Measurements from ENCODE around the gene RAB11FIP3. TPM values are rescaled to one million over a fixed set of nuclear protein-coding genes. Genes with fewer than 3 reads are reported as not detected.

Gene RAB11FIP3
- total and polyA plus RNA-seq, 2 of the 13 experiments (the other 11 are each of a cell fraction or from before 2014, with no cell fraction given) = 34.3 to 57.6 TPM

- TF ChIP-seq SIX1 (CRISPR knock-in tag; IDR thresholded peaks at IDR 0.05; ENCODE audit: borderline replicate concordance) (no peak), ZNF547 (CRISPR knock-in tag; IDR thresholded peaks at IDR 0.05) (no peak), NAIF1 (CRISPR knock-in tag; IDR thresholded peaks at IDR 0.05; ENCODE audit: borderline replicate concordance) (no peak; the same call in 1 of the 2 replicates), MED13 (CRISPR knock-in tag; IDR thresholded peaks at IDR 0.05) (no peak), HOXD1 (CRISPR knock-in tag; IDR thresholded peaks at IDR 0.05) (0 out of 2 replicates have a peak, but pooled peaks have one; percentile 12), ZGPAT (CRISPR knock-in tag; IDR thresholded peaks at IDR 0.05) (peak; percentile 65; the same call in 1 of the 2 replicates), ZNF343 (CRISPR knock-in tag; IDR thresholded peaks at IDR 0.05) (no peak), ZBTB21 (CRISPR knock-in tag; IDR thresholded peaks at IDR 0.05) (peak; percentile 89), ZNF552 (CRISPR knock-in tag; IDR thresholded peaks at IDR 0.05; ENCODE audit: borderline replicate concordance) (no peak), ZNF850 (CRISPR knock-in tag; conservative IDR thresholded peaks at IDR 0.05) (no peak), RFXAP (CRISPR knock-in tag; IDR thresholded peaks at IDR 0.05; ENCODE audit: borderline replicate concordance) (peak; percentile 59; the same call in 1 of the 2 replicates), MATR3 (CRISPR knock-in tag; IDR thresholded peaks at IDR 0.05) (no peak), ISX (CRISPR knock-in tag; conservative IDR thresholded peaks at IDR 0.05) (no peak), ZNF589 (CRISPR knock-in tag; conservative IDR thresholded peaks at IDR 0.05) (no peak), ATF3 (CRISPR knock-in tag; IDR thresholded peaks at IDR 0.05) (peak; percentile 81), HMG20B (CRISPR knock-in tag; conservative IDR thresholded peaks at IDR 0.05) (no peak), ZNF280B (CRISPR knock-in tag; IDR thresholded peaks at IDR 0.05; ENCODE audit: borderline replicate concordance) (peak; percentile 65; the same call in 1 of the 2 replicates), ZUFSP (CRISPR knock-in tag; IDR thresholded peaks at IDR 0.05; ENCODE audit: borderline replicate concordance) (no peak), ZFP91 (CRISPR knock-in tag; IDR thresholded peaks at IDR 0.05; ENCODE audit: borderline replicate concordance) (peak; percentile 69; the same call in 1 of the 2 replicates), KDM1A (CRISPR knock-in tag; IDR thresholded peaks at IDR 0.05) (no peak), EP300 (IDR thresholded peaks at IDR 0.05; ENCODE audit: low read depth in 2 of 2, low read length in 2 of 2) (0 out of 4 replicates have a peak, but pooled peaks of 1 of the 2 experiments have one; percentile 16), EP300 (CRISPR knock-in tag; IDR thresholded peaks at IDR 0.05; ENCODE audit: borderline replicate concordance) (no peak)
Measured at GRCh38 chr16:543301-544164, 118.1 kb downstream of the RAB11FIP3 start (continued).
